GM12878 (cell line): ENCODE results near the gene PTPRN2. TPM values are rescaled to one million over a fixed set of nuclear protein-coding genes. Genes with fewer than 3 reads are reported as not detected.

Experiments
- ATAC-seq: fragments of 200-7000 bp; cut with Tn5 transposase; 3 replicates; pipeline ENCODE4 v1.9.1; 2020; ENCODE audit warnings: mild to moderate bottlenecking, moderate library complexity
- BruUV-seq: library from RNA; stranded (reverse); fragments of 400-500 nt; replicated peaks from 2 replicates; lab custom pipeline; 2021; lab: Mats Ljungman, UMichigan
- CTCF ChIA-PET: fragments of 300-600 bp; sonication (Branson Sonifier 250); formaldehyde crosslinking; extraction: SDS; loops from one replicate; lab custom pipeline; 2021; ENCODE audit warnings: inconsistent platforms; lab: Yijun Ruan, JAX
- POLR2A ChIA-PET: fragments of 350-600 bp; formaldehyde crosslinking; extraction: SDS; loops from one replicate; lab custom pipeline; 2021; ENCODE audit warnings: inconsistent platforms; lab: Charles Lee
- RAD21 ChIA-PET: fragments of 300-600 bp; sonication (Branson Sonifier 250); formaldehyde crosslinking; loops from one replicate; lab custom pipeline; 2023; ENCODE audit warnings: antibody characterized with exemption; ENCODE audit not compliant: unreplicated experiment; lab: Charles Lee
- SMC1A ChIA-PET: fragments of 300-600 bp; sonication (Branson Sonifier 250); formaldehyde crosslinking; loops from one replicate; lab custom pipeline; 2023; ENCODE audit not compliant: unreplicated experiment, uncharacterized antibody; lab: Charles Lee
- DNase-seq: peaks from one replicate; pipeline ENCODE4 v3.0.0-alpha.2; 2011; ENCODE audit warnings: low read depth, low spot score
- FAIRE-seq: peaks from 3 replicates; lab custom pipeline; 2011; peaks lifted over from hg19 to GRCh38; lab: Jason Lieb, UNC
- H2AFZ ChIP-seq: 2 replicates; pipeline ENCODE4 v1.6.0; 2011; ENCODE audit warnings: low read depth, low read length, control low read depth; ENCODE audit not compliant: control insufficient read depth
- H3K27ac ChIP-seq: 2 replicates; pipeline ENCODE4 v1.5.1; 2011; ENCODE audit warnings: control low read depth; ENCODE audit not compliant: control insufficient read depth, insufficient read depth
- H3K27me3 ChIP-seq, 2 experiments: replicated peaks in 1 of 2; 2 replicates each; pipeline versions ENCODE4 v1.6.0 to v1.6.1; 2011; ENCODE audit warnings: low read length in 1 of 2; ENCODE audit not compliant: control insufficient read depth in 2 of 2, insufficient read depth in 2 of 2
- H3K36me3 ChIP-seq, 2 experiments: 2 replicates each; pipeline ENCODE4 v1.5.1; 2011; ENCODE audit warnings: low read length in 1 of 2; ENCODE audit not compliant: control insufficient read depth in 2 of 2, insufficient read depth in 2 of 2
- H3K4me1 ChIP-seq: 2 replicates; pipeline ENCODE4 v1.6.1; 2011; ENCODE audit warnings: mild to moderate bottlenecking, low read length, moderate library complexity, mixed read lengths; ENCODE audit not compliant: control insufficient read depth, insufficient read depth
- H3K4me2 ChIP-seq: 2 replicates; pipeline ENCODE4 v1.6.0; 2011; ENCODE audit warnings: control low read depth; ENCODE audit not compliant: control insufficient read depth, insufficient read depth
- H3K4me3 ChIP-seq: fragments of 200-600 bp; sonication (generic); 2 replicates; pipeline ENCODE4 v1.5.1; 2016
- H3K79me2 ChIP-seq: 2 replicates; pipeline ENCODE4 v1.6.0; 2011; ENCODE audit warnings: low read length; ENCODE audit not compliant: control insufficient read depth, insufficient read depth
- H3K9ac ChIP-seq: 2 replicates; pipeline ENCODE4 v1.8.0; 2011; ENCODE audit warnings: low read length, control low read depth, mixed read lengths; ENCODE audit not compliant: control insufficient read depth, insufficient read depth
- H3K9me3 ChIP-seq: replicated peaks from 3 replicates; pipeline ENCODE4 v1.5.1; 2011; ENCODE audit warnings: mild to moderate bottlenecking, low read length; ENCODE audit not compliant: control insufficient read depth, insufficient read depth
- H4K20me1 ChIP-seq: 2 replicates; pipeline ENCODE4 v1.6.0; 2011; ENCODE audit not compliant: control insufficient read depth, insufficient read depth
- BRCA1 ChIP-seq: IDR thresholded peaks from 2 replicates; pipeline ENCODE4 v1.6.1; 2011; ENCODE audit warnings: low read depth, low read length, improper control_type of control experiment
- CBFB ChIP-seq: IDR thresholded peaks from 2 replicates; pipeline ENCODE4 v1.6.1; 2016; ENCODE audit warnings: antibody characterized with exemption, low read depth
- CEBPB ChIP-seq, 2 experiments: fragments of 150-350 bp in 1 of 2; IDR thresholded peaks; 2 replicates each; pipeline ENCODE4 v1.6.1; 2012 to 2014; ENCODE audit warnings: low read depth in 2 of 2, low read length in 2 of 2, borderline replicate concordance in 1 of 2, inconsistent platforms in 1 of 2
- KDM1A ChIP-seq: fragments of 200-600 bp; sonication (generic); IDR thresholded peaks from 2 replicates; pipeline ENCODE4 v1.6.1; 2016; ENCODE audit warnings: borderline replicate concordance
- MYC ChIP-seq: IDR thresholded peaks from 2 replicates; pipeline ENCODE4 v1.6.1; 2011; ENCODE audit warnings: mild to moderate bottlenecking, low read length, moderate library complexity, inconsistent platforms; ENCODE audit not compliant: insufficient read depth, insufficient replicate concordance, insufficient read length, severe bottlenecking
- NFXL1 ChIP-seq: fragments of 450-650 bp; IDR thresholded peaks from 2 replicates; pipeline ENCODE4 v1.6.1; 2017; ENCODE audit warnings: antibody characterized with exemption, mild to moderate bottlenecking, borderline replicate concordance
- NR2C2 ChIP-seq: IDR thresholded peaks from 2 replicates; pipeline ENCODE4 v1.6.1; 2011; ENCODE audit warnings: borderline replicate concordance, low read depth; ENCODE audit not compliant: control insufficient read depth, insufficient read length
- SIX5 ChIP-seq: IDR thresholded peaks from 2 replicates; pipeline ENCODE4 v1.6.1; 2011; ENCODE audit warnings: mild to moderate bottlenecking, low read depth, low read length, moderate library complexity; ENCODE audit not compliant: severe bottlenecking
- SMARCA5 ChIP-seq: fragments of 450-650 bp; IDR thresholded peaks from 2 replicates; pipeline ENCODE4 v1.6.1; 2017; ENCODE audit warnings: mild to moderate bottlenecking
- SPI1 ChIP-seq: IDR thresholded peaks from 2 replicates; pipeline ENCODE4 v1.6.1; 2011; ENCODE audit warnings: low read depth, mild to moderate bottlenecking, low read length, moderate library complexity, borderline replicate concordance; ENCODE audit not compliant: insufficient read depth
- SUPT20H ChIP-seq: IDR thresholded peaks from 2 replicates; pipeline ENCODE4 v1.6.1; 2011; ENCODE audit warnings: low read depth, mild to moderate bottlenecking, low read length, moderate library complexity, borderline replicate concordance; ENCODE audit not compliant: control insufficient read depth
- TCF3 ChIP-seq: IDR thresholded peaks from 2 replicates; pipeline ENCODE4 v1.6.1; 2012; ENCODE audit warnings: low read depth, mild to moderate bottlenecking, low read length, borderline replicate concordance; ENCODE audit not compliant: insufficient read depth
- WGBS: methylation state at CpG from one replicate; pipeline ENCODE4 v1.1.6; 2016; ENCODE audit warnings: low lambda C conversion rate; ENCODE audit not compliant: insufficient replicate concordance, insufficient coverage; ENCODE audit errors: missing lambda C conversion rate; 5-methylcytosine and 5-hydroxymethylcytosine counted together
- in situ Hi-C: fragments of 300-500 bp; cut with MboI; formaldehyde crosslinking; loops from 9 replicates; pipeline ENCODE4 v1.14.3; 2018; ENCODE audit warnings: mixed read lengths
- intact Hi-C: fragments of 100-400 bp; cut with micrococcal nuclease; formaldehyde crosslinking; loops from one replicate; pipeline ENCODE4 v1.14.2; 2022; ENCODE audit not compliant: unreplicated experiment
- polyA plus RNA-seq, 11 experiments: library from polyadenylated mRNA; depleted of rRNA in 4 of 11; unstranded in 6 of 11; stranded (reverse) in 5 of 11; fragments of >200 nt; fragmentation: Nextera tagmentation in 4 of 11; fragmentation: Illumina TruSeq in 1 of 11; extraction: Ambion mirVana in 4 of 11; extraction: Trizol in 1 of 11; gene quantifications; 1 replicate in 1 of 11; 2 replicates in 10 of 11; pipeline versions ENCODE4 v1.2.1 to v1.2.3, GENCODE V29; 2011 to 2016; ENCODE audit warnings: inconsistent platforms in 2 of 11, missing spikeins in 2 of 11, low read depth in 1 of 11
- total RNA-seq, 4 experiments: library from RNA; depleted of rRNA in 3 of 4; stranded (reverse); fragments of >200 nt in 3 of 4; fragmentation: Illumina TruSeq in 1 of 4; extraction: Trizol in 1 of 4; gene quantifications; 2 replicates each; pipeline versions ENCODE4 v1.2.1 to v1.2.3, GENCODE V29; 2013 to 2021
- TF ChIP-seq, protein P1 (sequence below): IDR thresholded peaks from 2 replicates; pipeline ENCODE4 v1.6.1; 2012; ENCODE audit warnings: low read depth, low read length, improper control_type of control experiment
- TF ChIP-seq, protein P2 (sequence below): fragments of 450-650 bp; IDR thresholded peaks from 2 replicates; pipeline ENCODE4 v1.6.1; 2018; ENCODE audit warnings: borderline replicate concordance, mild to moderate bottlenecking; ENCODE audit not compliant: partially characterized antibody

The PTPRN2 gene
- total and polyA plus RNA-seq, 10 of the 15 experiments (the other 5 are each of a cell fraction or from before 2014, with no cell fraction given) = 5.4 TPM; not detected in 9

- no peak for FAIRE-seq
- Histone ChIP-seq H3K9me3 (no peaks in the 10 kb centered on the region; the same call in 2 of the 3 replicates), H3K4me1 (no peaks in the 10 kb centered on the region), H3K27me3 (no peaks in the 10 kb centered on the region), H3K27ac (no peak overlapping the region), H3K4me3 (no peak overlapping the region), H3K4me2 (no peak overlapping the region), H3K9ac (no peak overlapping the region), H4K20me1 (no peaks in the 10 kb centered on the region), H2AFZ (no peak overlapping the region), H3K36me3 (no peaks in the 10 kb centered on the region), H3K79me2 (no peaks in the 10 kb centered on the region)
- no peak for TF ChIP-seq BRCA1
- ChIA-PET SMC1A (no interaction called here), POLR2A (no interaction called here), RAD21 (no interaction called here), CTCF (no interaction called here)
- ATAC-seq = no peak
- in situ Hi-C loops (no loop called here), intact Hi-C loops (no loop called here)
- BruUV-seq = no TSS peak
- 47% methylated on average over 5 of the region's 5 CpGs for WGBS
- no peak for DNase-seq
Measured at GRCh38 chr7:158024881-158025280, 562.7 kb downstream of the PTPRN2 start.

GRCh38 chr7:158024351-158024715, 563.3 kb downstream of the PTPRN2 start:
- 6% methylated on average over 6 of the region's 6 CpGs for WGBS
- BruUV-seq = no TSS peak
- Histone ChIP-seq H3K4me3 (no peak overlapping the region), H3K27ac (no peak overlapping the region), H2AFZ (no peak overlapping the region), H3K4me2 (no peak overlapping the region), H4K20me1 (no peaks in the 10 kb centered on the region), H3K79me2 (no peaks in the 10 kb centered on the region), H3K27me3 (no peaks in the 10 kb centered on the region), H3K4me1 (no peaks in the 10 kb centered on the region), H3K36me3 (no peaks in the 10 kb centered on the region), H3K9ac (no peak overlapping the region), H3K9me3 (no peaks in the 10 kb centered on the region; the same call in 2 of the 3 replicates)
- SMC1A ChIA-PET = no interaction called here
- POLR2A ChIA-PET = no interaction called here
- FAIRE-seq = no peak
- no peak for ATAC-seq
- in situ Hi-C loops (no loop called here), intact Hi-C loops (no loop called here)
- CTCF ChIA-PET = no interaction called here
- RAD21 ChIA-PET = no interaction called here
- no peak for DNase-seq
- TF ChIP-seq TCF3 = no peak
- TF ChIP-seq KDM1A = no peak
- no peak for TF ChIP-seq SIX5
- TF ChIP-seq CBFB = no peak
- TF ChIP-seq SPI1 = no peak
- TF ChIP-seq NFXL1 = no peak
- no peak for TF ChIP-seq SUPT20H
- TF ChIP-seq NR2C2 = no peak
- no peak for TF ChIP-seq CEBPB (IDR thresholded peaks at IDR 0.05; ENCODE audit: borderline replicate concordance in 1 of 2, low read depth in 2 of 2, low read length in 2 of 2)
- TF ChIP-seq, protein P1, sequence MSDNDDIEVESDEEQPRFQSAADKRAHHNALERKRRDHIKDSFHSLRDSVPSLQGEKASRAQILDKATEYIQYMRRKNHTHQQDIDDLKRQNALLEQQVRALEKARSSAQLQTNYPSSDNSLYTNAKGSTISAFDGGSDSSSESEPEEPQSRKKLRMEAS = no peak
- TF ChIP-seq MYC = no peak
- TF ChIP-seq, protein P2, sequence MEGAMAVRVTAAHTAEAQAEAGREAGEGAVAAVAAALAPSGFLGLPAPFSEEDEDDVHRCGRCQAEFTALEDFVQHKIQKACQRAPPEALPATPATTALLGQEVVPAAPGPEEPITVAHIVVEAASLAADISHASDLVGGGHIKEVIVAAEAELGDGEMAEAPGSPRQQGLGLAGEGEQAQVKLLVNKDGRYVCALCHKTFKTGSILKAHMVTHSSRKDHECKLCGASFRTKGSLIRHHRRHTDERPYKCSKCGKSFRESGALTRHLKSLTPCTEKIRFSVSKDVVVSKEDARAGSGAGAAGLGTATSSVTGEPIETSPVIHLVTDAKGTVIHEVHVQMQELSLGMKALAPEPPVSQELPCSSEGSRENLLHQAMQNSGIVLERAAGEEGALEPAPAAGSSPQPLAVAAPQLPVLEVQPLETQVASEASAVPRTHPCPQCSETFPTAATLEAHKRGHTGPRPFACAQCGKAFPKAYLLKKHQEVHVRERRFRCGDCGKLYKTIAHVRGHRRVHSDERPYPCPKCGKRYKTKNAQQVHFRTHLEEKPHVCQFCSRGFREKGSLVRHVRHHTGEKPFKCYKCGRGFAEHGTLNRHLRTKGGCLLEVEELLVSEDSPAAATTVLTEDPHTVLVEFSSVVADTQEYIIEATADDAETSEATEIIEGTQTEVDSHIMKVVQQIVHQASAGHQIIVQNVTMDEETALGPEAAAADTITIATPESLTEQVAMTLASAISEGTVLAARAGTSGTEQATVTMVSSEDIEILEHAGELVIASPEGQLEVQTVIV = no peak
- no peak for TF ChIP-seq SMARCA5
